HCEC 1CT (cell line): ENCODE data around the gene NEDD4L.
"Not testable (repeated sequence)": the region's sequence is repeated elsewhere in the genome, so short reads cannot be mapped to it uniquely, and the experiment has no call there.

Experiments
- DNase-seq: peaks from one replicate; pipeline ENCODE4 v3.0.0-alpha.2; 2017

NEDD4L gene

GRCh38 chr18:58360324-58360723, 316.3 kb downstream of the NEDD4L start:
- no peak for DNase-seq

DNA sequence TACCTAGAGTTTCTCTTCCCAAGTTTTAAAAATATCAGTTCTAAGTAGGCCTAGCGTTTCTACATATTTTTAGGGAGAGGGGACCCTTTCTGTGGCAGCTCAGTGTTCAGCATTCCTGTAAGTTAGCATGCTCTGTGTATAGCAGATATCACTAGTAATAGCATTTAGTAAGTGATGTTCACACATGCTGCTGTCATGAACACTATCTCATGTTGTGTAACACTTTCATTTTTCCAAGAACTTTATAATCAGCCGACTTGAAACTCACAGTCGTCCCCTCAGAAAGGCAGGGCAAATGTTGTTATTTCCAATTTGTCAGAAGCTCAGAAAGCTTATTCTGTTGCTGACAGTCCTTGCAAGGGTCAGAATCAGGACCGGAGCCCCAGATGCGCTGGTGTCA, 317.2 kb downstream of the NEDD4L start:
- no peak for DNase-seq

GRCh38 chr18:58362027-58362575, 318.1 kb downstream of the NEDD4L start:
- peak; percentile 95 for DNase-seq

- no peak for DNase-seq
Measured at GRCh38 chr18:58362829-58363271, 318.8 kb downstream of the NEDD4L start.

GRCh38 chr18:58363767-58364540, 319.9 kb downstream of the NEDD4L start:
- DNase-seq, result peak; percentile 72

DNA sequence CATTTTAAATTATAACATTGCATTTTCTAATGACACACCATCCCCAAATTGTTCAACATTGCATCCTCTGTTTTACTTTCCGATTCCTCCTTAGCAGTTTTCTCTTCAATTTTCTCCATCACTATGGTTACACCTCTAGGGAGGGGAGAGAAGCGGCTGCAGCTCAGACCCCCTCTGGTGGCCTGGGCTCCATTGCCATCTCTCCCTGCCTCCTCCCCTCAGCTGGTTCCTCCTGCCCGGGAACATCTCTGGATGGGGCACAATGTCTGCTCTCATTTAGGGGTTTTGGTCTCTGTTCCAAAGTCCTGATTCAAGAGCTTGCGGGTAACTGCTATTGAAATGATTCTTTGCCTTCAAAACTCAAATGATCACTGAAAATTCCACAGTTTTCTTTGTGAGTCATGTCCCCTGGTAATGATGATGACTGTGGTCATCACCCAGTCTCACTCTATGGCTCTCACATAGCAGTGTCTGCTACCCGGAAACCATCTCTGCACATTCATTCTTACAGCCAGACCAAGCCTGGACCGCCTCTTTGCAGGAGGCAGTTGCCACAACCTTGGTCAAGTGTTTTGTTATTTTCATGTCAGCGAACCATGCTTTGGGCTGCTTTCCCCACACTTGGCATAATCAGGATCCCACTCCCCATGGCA, 321.0 kb downstream of the NEDD4L start:
- DNase-seq, result peak; percentile 71

GRCh38 chr18:58367425-58368140, 323.6 kb downstream of the NEDD4L start:
- no peak for DNase-seq

DNA sequence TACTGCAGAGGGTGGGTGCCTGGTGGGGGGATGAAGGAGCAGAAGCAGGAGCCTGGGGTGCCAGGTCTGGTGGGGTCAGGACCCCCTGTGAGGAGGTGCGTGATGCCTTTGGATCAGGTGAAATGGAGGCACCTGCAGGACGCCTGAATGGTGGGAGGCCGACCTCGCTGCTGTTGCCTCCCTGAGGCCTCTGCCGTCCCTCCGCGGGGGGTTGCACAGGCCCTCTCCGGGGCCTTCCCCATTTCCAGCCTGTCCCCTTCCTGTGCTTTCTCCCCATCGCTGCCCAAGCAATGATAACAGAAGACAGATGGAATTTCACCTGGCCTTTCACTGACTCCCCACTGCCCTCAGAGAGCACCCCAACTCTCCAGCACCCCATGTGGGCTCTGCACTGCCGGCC, 325.6 kb downstream of the NEDD4L start:
- no peak for DNase-seq

DNA sequence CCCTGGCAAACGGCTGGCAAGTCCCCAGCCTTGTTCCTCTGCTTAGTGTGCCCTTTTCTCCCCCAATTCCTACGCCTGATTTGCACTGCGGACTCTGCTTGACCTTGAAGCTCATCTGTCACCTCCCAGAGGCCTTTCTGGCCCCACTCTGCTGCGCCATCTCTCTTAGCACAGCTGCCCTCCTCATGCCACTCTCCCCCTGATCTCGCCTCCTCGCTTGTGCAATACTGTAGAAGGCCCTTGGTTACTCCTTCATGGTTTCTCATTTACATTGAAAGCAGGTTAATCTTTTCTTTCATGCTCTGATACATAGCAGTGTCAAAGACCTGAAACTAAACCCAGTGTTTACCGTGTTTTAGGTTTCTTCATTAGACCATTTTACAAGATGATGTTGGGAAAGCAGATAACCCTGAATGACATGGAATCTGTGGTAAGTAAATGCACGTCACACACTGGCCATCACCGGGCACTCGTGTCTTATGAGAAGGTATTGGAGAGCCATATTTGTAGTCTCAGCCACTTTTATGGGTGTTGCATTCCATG, 326.1 kb downstream of the NEDD4L start:
- no peak for DNase-seq

DNA sequence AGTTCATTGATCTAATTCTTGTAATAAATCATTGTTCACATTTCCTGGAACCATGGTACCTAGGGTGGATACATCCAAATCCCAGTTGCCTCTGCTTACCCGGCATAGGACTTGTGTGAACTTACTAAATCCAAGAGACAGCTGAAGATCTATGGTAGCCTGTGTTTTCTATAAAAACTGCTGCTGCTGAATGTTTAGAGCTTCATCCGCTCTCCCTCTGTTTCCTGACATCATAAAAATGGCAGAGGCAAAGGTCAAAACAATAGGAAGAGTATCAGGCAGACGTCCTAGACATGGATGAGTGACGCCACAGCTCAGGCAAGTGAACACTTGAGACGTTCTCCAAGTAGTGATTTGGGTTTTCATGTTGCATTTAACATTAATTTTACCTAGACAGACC, 326.6 kb downstream of the NEDD4L start:
- DNase-seq, result no peak

DNA sequence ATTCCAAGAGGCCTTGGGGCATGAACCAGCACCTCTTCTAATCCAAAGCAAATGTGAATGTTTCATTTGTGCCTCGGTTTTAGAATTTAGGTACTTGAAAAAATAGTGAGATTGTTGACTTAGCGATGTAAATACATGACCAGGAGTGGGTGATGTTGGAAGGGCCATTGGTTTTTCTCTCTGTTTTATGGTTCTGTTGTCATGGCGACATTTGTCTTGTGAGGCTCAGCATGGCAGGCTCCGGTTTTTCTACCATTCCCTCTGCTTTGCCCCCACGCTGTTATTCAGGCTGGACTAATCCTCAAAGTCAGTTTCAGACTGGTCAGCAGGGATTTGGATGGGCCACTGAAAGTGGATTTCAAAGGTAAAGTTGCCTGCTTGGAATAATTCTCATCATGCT, 329.5 kb downstream of the NEDD4L start:
- DNase-seq, result no peak

- DNase-seq, result no peak
Measured at GRCh38 chr18:58375051-58375450, 331.0 kb downstream of the NEDD4L start.

DNA sequence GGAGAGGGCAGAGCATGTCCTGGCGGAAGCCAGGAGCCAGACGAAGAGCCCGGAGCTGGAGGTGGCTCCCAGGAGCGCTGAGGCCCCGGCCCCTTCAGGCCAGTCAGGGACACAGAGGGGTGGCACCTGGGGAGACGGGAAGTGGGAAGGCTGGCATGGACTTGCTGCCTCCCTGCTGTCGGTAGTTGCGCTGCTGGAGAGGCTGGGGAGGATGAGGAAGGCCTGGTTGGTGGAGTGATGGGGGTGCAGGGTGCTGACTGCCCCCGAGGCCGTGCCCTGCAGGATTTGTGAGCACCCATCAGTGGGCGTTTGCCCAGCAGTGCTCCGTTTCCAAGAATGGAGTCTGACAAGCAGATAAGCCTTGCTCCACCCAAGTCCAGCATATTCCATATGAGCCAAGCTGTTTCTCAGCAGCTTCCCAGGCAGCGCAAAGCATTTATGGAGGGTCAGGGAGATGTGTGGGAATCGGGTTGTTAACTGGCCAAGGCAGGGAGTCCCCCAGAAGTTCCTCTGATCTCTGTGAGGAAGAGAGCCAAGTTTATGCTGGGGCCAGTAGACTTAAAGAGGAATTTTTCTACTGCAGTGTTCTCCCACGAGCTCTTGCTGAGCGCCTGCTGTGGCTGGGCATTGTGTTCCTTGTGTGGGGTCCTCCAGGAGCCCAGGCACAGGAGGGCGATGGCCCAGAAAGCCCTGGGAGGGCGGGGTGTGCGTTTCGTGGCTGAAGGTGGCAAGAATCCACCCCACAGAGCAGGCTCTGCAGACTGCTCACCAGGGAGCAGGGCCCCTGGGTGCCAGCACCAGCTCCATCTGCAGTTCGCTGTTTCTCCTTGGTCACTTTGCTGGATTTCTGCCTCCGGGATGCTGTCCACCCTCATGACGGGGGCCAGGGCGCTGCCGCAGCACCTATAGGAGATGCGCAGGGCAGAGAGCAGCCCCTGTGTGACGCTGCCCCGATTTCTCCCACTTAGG, 334.7 kb downstream of the NEDD4L start:
- DNase-seq, result no peak

DNA sequence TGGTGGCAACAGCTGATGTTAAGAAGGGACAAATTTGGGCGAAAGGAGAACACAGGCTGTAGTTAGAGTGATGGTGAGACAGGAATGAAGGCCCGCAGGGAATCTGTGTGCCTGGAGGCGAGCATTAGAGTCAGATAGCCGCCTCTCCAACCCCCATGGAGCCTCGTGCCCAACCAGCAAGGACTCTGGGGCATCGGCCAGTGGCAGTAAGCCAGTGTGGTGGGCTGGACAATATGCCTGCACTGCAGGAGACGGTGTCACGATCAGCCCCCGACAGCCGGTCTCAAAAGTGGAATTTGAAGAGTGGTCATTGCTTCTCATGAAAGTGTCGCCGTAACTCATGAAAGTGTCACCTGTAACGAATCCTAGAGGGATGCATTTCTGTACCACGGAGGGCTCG, 335.4 kb downstream of the NEDD4L start:
- no peak for DNase-seq

GRCh38 chr18:58380113-58380512, 336.1 kb downstream of the NEDD4L start:
- DNase-seq, result not testable (repeated sequence)

DNA sequence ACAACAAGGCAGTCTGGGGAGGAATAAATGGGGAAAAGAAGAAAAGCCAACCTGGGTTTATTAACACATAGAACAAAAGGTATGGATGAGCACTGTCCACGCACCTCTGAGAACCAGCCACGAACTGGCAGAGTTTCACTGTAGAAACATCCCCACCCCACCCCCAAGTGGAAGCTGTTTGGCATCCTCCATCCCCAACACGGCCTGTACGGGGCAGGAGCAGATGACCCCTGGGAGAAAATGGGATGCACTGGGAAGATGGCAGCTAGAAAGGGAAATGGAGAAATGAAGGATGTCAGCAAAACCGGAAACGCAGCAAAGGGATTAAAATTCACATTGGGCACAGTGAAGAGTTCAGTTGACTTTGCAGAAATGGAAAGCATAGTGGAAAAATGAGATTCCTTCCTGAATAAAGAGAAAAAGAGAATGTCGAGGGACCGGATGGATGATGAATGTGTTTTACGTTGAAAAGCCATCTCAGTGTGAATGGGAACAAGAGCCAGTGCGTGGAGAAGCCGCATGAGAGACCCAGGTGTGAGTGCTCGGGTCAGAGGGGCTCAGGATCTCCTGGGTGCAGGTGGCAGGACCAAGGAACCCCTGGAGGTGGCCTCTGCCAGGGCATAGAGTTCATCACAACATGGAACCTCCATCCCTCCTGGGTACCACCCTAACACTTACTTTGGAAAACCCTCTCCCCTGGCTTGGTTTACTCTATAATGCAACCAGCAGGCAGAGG, 337.8 kb downstream of the NEDD4L start:
- DNase-seq, result no peak

DNA sequence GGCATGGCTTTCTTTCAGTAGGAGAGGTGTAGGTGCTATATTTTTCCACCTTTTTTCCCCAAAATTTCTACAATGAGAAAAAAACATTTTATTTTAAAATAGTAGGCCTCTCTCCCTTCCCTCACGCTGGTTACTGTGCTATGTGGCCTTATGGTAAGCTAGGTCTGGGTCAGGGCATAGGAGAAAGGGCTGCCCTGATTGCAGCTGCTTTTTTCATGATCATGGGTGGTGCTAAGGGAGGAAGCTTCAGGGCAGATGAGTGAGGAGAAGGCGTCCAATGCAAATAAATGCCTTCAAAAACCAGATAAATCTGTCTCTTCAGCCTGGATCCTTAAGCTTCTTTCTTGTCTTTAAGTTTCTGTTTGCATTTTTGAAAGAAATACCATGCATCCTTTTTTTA, 338.4 kb downstream of the NEDD4L start:
- DNase-seq, result no peak

GRCh38 chr18:58385472-58385871, 341.4 kb downstream of the NEDD4L start:
- no peak for DNase-seq

GRCh38 chr18:58386780-58387179, 342.8 kb downstream of the NEDD4L start:
- DNase-seq, result no peak

- DNase-seq, result no peak
Measured at GRCh38 chr18:58387716-58388115, 343.7 kb downstream of the NEDD4L start.

GRCh38 chr18:58388736-58389135, 344.7 kb downstream of the NEDD4L start:
- DNase-seq, result no peak
